Right renal cortex interstitium (tissue), 3 donors: ENCODE results near the gene ABHD1. TPM values are rescaled to one million over a fixed set of nuclear protein-coding genes. Genes with fewer than 3 reads are reported as not detected.
A peak's percentile ranks its signal among the peaks of the same experiment; 100 is the strongest.
"Not testable (repeated sequence)": the region's sequence is repeated elsewhere in the genome, so short reads cannot be mapped to it uniquely, and the experiment has no call there.

Experiments used
- DNase-seq, 3 donors: peaks; one replicate each; pipeline ENCODE4 v3.0.0-alpha.2; 2013; ENCODE audit warnings: low read depth in 3 of 3, low spot score in 2 of 3
- polyA plus RNA-seq, 3 donors: library from polyadenylated mRNA; unstranded; fragments of 120-200 nt; gene quantifications; one replicate each; pipeline ENCODE4 v1.2.1, GENCODE V29; 2013; ENCODE audit not compliant: insufficient read length in 3 of 3

Gene ABHD1
- polyA plus RNA-seq, 3 donors = 0.88 to 1.4 (median 1.3) TPM

DNA sequence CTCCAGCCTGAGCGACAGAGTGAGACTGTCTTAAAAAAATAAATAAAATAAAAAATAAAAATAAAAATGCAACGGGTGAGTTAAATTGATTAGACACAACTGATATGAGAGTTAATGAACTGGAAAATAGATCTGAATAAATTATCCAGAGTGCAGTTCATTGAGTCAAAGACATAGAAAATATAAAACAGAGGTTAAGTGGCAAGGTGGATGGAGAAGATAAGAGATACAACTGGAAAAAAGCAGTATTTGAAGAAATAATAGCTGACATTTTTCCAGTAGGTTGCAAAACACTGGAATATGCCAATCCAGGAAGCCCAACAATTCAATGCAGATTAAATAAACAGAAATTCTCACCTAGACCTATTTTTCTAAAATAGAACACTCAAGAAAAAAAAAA is 15.4 kb upstream of the ABHD1 start:
- no peak for DNase-seq

DNA sequence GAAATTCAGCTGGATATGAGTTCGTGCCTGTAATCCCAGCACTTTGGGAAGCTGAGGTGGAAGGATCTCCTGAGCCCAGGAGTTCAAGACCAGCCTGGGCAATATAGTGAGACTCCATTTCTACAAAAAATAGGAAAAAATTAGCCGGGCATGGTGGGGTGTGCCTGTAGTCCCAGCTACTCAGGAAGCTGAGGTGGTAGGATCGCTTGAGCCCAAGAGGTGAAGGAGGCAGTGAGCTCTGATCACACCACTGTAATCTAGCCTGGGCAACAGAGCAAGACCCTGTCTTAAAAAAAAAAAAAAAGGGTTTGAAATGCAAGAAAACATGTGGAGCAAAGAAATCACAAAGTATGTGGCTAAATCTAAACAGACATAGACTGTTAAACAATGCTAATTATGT is 14.5 kb upstream of the ABHD1 start:
- no peak for DNase-seq

DNA sequence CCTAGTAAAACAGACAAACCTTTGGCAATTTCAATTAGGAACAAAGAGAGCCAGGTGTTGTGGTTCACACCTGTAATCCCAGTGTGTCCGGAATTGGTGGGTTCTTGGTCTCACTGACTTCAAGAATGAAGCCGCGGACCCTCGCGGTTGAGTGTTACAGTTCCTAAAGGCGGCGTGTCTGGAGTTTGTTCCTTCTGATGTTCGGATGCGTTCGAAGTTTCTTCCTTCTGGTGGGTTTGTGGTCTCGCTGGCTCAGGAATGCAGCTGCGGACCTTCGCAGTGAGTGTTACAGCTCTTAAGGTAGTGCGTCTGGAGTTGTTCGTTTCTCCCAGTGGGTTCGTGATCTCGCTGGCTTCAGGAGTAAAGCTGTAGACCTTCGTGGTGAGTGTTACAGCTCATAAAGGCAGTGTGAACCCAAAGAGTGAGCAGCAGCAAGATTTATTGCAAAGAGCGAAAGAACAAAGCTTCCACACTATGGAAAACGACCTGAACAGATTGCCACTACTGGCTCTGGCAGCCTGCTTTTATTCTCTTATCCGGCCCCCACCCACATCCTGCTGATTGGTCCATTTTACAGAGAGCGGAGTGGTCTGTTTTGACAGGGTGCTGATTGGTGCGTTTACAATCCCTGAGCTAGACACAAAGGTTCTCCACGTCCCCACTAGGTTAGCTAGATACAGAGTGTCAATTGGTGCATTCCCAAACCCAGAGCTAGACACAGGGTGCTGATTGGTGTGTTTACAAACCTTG is 12.8 kb upstream of the ABHD1 start:
- DNase-seq = not testable (repeated sequence)

DNA sequence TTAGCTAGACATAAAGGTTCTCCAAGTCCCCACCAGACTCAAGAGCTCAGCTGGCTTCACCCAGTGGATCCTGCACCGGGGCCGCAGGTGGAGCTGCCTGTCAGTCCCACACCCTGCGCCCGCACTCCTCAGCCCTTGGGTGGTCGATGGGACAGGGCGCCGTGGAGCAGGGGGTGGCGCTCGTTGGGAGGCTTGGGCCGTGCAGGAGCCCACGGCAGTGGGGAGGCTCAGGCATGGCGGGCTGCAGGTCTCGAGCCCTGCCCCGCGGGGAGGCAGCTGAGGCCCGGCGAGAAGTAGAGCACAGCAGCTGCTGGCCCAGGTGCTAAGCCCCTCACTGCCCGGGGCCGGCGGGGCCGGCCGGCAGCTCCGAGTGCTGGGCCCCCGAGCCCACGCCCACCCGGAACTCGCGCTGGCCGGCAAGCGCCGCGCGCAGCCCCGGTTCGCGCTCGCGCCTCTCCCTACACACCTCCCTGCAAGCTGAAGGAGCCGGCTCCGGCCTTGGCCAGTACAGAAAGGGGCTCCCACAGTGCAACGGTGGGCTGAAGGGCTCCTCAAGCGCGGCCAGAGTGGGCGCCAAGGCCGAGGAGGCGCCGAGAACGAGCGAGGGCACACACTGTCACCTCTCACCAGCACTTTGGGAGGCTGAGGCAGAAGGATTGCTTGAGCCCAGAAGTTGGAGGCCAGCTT is 12.1 kb upstream of the ABHD1 start:
- not testable (repeated sequence) for DNase-seq

DNA sequence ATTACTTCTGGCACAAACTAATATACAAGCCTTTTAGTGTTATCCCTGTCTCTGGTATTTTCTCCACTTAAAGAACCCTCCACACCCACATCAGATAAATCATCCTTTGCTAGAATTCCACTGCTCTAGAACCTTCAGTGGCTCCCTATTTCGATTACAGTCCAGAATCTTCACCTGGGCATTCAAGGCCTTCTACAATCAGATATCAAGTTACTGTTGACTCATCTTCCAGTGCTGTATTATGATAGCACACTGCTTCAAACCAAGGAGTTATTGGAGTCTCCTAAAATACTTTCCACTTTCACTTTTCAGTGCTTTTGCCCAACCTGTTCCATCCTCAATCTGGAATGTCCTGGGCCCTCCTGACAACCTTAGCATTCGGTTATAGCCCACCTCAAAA is 8.1 kb upstream of the ABHD1 start:
- no peak for DNase-seq

DNA sequence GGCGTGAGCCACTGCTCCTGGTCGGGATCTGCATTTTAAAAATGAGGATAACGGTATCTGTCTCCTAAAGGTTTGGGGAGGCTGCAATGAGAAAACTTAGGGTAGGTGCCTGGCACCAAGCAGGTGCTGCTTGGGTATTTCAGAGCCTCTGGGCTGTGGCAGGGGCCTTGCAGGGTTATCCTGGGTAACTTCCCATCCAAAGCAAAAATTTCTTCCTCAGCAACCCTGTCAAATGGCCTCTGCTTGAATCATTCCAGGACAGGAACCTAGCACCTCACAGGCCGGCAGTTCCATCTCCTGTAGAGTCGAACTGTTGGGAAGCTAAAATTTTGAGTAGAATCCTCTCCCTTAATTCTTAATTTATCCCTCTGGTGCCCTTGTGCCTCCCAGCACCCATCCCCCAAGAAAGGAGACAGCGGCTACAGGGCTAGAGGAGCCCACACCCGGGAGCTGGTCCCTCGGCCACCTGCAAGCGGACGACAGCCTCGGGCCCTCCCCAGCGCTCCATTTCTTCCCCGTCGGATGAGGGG is 5.6 kb upstream of the ABHD1 start:
- no peak for DNase-seq

DNA sequence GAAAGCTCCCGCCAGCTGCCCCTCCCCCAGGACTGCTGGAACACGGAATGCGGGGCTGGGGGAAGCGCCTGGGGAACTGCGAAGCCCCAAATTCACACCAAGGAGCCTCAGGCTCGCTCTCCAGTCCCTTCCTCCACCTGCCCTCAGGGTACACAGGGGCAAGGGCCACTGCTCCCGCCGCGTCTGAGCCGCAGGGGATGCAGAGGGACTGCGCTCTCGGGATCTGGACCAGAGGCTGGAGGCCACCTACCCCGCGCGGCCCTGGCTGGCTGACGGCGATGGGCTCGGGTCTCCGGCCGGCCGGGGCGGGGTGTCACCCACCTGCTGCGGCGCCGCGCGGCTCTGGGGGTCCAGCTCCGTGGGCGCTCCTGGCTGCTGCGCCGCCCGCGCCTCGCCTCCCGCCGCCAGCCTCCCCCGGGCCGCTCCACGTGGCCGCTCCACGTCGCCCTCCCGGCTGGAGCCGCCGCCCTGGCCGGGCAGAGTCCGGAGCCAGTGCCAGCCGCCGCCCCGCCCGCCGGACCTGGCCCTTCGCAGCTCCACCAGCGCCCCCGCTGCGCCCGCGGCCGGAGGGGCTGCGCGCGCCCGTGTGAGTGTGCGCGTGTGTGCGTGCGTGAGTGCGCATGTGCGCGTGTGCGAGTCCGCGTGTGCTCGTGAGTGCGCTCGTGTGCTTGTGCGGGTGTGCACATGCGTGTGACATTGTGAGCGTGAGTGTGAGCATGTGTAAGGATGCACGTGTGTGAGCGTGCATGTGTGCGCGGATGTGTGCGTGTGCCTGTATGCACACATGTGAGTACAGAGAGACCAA is 4.9 kb upstream of the ABHD1 start, which contains the start of gene CGREF1:
Gene CGREF1, minus strand, starts transcription at position 604 of the 805 bp plus-strand sequence. CDS start 14,762 bp downstream, outside the sequence.
- no peak for DNase-seq

DNA sequence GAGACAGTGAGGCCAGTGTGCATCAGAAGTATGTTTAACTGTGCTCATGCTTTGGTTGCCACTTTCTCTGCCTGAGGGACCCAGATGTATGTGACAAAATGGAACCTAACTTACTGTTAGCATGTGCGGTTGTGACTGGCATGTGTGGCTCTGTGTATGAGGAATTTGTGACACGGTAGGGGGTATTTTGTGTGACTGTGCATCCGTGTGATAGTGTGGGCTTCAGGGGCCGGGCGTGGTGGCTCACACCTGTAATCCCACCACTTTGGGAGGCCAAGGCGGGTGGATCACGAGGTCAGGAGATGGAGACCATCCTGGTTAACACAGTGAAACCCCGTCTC is 4.3 kb upstream of the ABHD1 start:
- not testable (repeated sequence) for DNase-seq

DNA sequence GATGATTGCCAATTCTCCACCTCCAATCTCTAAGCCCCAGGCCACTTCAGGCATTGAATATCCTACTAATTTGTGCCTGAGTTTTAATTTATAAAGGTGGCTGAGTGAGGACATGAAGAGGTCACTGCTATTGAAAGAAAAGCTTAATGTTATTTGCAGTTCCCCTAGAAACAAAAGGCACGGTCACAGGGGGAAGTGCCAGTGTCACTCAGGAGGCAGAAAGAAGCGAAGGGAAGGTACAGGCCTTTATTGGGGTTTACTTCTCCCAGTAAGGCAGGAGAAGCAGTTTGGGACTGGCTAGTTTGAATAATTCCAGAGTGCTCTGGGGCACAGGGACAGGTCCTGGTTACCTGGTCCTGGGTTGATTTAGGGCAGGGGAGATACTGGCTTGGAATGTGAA is 1.7 kb upstream of the ABHD1 start:
- DNase-seq = no peak

DNA sequence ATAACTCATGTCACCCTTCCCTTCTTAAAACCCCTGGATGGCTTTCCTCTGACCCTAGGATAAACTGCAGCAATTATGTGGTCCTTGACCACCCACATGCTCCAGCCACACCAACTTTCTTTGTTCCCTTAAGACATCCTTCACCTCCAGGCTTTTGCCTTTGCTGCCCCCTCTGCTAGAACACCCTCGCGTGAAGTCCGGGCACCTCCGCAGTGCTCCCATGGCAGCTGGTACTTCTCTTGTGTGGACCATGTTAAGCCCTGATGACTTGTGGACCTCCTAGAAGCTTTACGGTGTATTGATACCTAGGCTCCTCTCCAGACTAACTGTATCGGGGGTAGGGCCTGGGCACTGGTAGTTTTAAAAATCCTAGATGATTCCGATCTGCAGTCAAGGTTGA is 824 bp upstream of the ABHD1 start:
- DNase-seq = no peak

DNA sequence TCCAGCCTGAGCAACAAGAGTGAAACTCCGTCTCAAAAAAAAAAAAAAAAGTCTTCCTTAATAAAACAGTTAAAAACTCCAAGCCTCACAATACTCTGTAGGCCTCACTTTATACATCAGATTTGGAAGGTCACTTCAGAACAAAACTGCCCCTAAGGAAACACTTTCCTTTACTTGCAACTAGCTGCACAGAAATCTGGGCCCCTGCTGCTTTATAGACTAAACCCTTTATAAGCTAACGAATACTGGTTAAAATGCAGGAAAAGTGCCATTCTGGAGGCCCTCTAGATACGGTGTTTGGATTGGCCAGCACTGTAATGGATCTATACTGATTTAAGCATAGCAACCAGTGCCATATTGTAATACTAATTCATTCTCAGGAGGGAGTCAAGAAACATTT is 1.5 kb downstream of the ABHD1 start:
- no peak for DNase-seq

DNA sequence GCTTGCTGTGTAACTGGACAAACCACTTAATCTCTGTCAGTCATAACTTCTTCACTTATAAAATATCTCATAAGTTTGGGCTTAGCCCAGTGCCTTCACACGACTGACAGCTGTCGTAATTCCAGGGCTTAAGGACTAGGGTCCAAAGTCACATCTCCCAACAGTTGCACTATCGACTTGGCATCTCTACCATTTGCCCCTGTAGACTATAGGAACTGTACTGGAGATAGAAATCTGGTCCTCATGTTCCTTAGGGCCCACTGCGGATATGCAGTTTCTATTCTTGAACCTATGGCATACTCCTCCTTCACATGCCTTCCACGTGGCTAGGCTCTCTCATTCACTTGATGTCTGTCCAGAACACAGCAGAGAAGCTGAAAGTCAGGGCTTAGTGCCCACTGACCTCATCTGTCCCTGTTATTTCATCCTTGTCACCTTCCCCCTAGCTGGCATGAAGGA is 2.7 kb downstream of the ABHD1 start:
- no peak for DNase-seq

DNA sequence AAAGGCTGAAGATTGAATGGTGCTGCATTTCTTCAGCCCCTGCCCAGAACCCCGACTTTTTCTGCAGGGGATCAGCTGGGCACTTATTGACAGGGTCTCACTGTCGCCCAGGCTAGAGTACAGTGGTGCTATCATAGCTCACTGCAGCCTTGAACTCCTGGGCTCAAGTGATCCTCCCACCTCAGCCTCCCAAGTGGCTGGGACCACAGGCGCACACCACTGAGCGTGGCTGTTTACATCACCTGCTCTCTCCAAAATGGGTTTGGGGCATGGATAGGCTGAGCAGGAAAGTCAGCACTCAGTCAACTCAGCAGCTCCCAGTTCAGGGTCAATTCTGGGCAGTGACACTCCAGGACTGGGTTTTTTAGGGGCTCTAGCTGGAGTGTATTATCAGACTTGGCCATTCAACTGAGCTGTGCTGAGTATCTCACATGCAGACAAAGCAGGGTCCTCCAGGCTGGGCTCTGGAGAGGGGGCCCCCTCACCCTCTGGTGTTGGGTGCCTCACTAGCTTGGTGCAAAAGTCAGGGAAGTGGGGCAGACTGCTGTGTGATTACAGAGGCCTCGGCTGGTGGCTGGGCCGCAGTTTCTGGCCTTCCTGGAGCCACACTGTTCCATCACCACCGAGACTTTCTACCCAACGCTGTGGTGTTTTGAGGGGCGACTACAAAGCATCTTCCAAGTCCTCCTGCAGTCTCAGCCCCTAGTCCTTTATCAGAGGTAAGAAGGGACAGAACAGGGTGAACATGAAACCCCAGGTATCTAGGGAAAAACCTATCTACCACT is 4.5 kb downstream of the ABHD1 start:
- DNase-seq = no peak

DNA sequence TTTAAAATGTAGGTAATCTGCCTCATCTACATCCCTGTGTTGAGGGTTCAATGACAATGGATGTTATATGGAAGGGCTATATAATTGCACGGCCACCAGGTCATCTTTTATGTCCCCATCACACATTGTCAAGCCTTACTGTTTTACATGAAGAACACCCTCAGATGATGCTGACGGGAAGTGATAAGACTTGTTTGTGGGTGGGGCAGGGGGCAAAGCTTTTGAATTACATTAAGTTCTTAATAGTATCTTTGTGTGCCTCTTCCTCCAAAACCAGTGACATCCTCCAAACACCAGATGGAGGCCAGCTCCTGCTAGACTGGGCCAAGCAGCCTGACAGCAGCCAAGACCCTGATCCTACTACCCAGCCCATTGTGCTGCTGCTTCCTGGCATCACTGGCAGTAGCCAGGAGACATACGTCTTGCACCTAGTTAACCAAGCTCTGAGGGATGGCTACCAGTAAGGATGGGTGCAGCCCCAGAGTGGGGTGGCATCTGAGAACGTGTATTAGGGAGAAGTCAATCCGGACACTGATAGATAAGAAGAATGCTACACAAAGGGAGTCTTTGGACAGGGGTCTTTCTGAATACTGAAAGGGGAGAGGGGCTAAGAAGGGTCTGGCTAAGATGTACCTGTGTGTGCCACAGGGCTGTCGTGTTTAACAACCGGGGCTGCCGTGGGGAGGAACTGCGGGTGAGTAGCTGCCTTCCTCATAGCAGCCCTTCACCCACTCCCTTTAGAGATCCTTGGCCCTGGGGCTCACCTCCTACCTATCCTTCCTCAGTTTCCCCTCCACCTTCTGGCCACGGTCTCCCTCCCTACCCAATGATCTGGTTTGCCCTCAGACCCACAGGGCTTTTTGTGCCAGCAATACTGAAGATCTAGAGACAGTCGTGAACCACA is 5.3 kb downstream of the ABHD1 start:
- no peak for DNase-seq

DNA sequence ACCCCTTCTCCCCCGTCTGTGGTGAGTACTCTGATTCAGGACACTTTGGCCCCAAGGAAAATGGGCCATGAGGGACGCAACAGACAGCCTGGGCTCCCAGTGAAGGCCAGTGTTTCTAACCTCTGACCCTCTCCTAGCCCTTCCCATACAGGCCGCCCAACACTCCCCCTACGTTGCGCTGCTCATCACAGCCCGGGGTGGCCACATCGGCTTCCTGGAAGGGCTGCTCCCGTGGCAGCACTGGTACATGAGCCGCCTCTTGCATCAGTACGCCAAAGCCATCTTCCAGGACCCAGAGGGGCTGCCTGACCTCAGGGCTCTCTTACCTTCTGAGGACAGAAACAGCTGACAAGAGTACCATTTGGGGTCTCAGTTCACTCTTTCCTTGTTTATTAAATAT is 6.8 kb downstream of the ABHD1 start:
- no peak for DNase-seq

DNA sequence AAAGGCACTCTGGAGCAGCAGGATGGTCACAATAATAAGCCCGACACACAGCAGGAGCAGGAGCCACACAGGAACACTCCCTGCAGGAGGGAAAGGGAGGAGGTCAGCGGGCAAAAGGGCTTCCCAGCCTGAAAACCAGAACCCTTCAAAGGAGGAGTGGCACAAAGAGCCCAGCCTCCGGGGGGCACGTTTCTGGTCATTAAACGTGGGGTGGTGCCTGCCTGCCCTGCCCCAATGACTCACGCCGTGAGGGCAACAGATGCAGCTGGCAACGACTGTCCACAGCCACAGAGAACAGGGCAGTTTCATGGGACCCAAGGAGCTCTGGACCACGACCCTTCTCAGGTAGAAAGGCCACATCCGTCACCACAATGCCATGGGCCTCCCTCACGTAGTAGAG is 7.8 kb downstream of the ABHD1 start:
- no peak for DNase-seq

DNA sequence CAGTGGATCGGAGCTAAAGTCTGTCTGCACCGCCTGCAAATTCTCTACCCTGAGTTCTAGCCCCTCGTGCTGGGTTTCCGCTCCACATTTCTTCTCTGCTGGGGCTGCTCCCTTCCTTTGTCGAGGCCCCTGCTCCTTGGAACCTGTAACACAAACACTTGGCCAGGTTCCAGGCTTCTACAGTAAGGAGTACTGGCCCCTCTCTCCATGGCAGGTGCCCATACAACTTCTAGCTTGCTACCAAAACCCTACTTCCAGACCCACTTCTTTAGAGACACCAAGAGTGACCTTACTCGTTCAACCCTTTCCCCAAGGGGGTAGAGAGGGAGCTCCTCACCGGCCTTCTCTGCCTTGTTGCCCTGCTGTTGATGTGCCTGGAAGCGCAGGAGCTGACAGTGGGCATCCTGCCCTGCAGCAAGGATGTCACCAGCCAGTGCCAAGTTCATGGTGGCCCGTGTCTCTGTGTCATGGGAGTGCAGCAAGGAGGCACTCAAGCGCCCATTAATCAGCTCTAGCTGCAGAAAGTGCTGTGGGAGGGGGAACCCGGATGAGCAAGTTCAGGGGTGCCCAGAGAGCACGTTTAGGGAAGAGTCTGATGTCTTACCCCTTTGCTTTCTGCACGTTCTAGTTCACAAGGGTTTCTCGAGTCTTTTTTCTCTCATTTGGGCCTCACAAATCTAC is 9.7 kb downstream of the ABHD1 start:
- no peak for DNase-seq

DNA sequence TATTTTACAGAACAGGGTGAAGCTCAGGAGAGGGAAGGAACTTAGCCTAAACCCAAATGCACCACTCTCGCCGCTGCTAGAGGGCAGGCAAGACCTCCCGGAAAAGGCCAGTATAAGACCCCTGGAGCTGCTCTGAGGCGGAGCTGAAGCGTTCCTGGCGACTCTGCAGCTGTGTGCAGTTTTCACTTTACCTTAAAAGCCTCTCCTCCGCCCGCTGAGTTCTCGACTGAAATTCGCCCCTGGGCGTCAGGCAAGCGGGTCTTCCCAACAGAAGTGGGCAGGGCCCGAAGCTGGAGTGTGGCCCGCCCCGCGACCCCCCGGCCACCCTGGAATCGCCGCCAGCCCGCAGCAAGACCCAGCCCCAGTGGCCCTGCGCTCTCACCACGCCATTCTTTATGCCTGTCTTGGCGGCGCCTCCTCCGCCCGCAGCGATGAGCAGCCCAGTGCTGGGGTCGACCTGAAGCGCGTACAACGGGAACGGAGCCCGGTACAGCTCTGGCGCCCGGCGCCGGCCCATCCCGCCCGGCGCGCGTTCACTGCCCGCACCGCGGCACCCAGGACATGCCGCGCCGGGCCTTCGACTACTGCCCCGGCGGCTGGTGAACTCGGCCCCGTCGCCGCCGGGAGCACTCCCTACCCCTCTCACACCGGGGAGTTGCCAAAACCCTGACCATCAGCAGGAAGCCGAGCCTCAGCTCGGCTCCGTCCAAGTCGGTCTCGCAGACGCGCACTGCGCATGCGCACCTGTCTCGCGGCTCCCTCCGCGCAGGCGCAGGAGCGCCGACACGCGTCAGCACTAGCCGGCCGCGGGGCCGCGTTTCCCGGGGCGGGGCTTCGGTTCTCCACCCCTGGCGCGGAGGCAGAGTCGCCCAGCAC is 10.5 kb downstream of the ABHD1 start, which contains the start of gene PREB:
Gene PREB, minus strand, starts transcription at position 732 of the 876 bp plus-strand sequence. Its CDS starts 215 bp downstream, at position 517.
- DNase-seq = peak; percentile 91 to 96 (median 91)
